ENCODE measurements around the gene PLK2. TPM values are rescaled to one million over a fixed set of nuclear protein-coding genes. Genes with fewer than 3 reads are reported as not detected.

Gene PLK2
- total RNA-seq = 300 and 543 TPM in 2 replicates

GRCh38 chr5:58460002-58460731 is at the start of gene PLK2:
PLK2 (minus strand) TSS chr5:58460086; CDS start chr5:58459959, 127 bp downstream.

GRCh38 chr5:58491216-58491892 is 31.5 kb upstream of the PLK2 start, which contains the start of gene GAPT:
GAPT (plus strand) TSS chr5:58491435; CDS start chr5:58494537, 3,102 bp downstream.

Other genes with a start within 250 kb of the PLK2 start
- gene GAPT, start 31.3 kb upstream of the PLK2 start, total RNA-seq = not detected in 2 replicates
- gene RAB3C, start 123.0 kb upstream of the PLK2 start, total RNA-seq = not detected in 2 replicates

All from smooth muscle cell of the umbilical artery (primary cell).